ENCODE measurements around the gene RNF207. TPM values are rescaled to one million over a fixed set of nuclear protein-coding genes. Genes with fewer than 3 reads are reported as not detected.

RNF207 gene
- total and polyA plus RNA-seq, 2 of the 13 experiments (the other 11 are each of a cell fraction or from before 2014, with no cell fraction given) = 9.8 to 15.9 TPM

- H3K27me3 ChIP-seq (ENCODE audit: control insufficient read depth in 1 of 2, insufficient read depth in 2 of 2, low read length in 2 of 2) = no peaks in the 10 kb centered on the region
- H3K27ac ChIP-seq (ENCODE audit: extremely low read length, insufficient read depth, low read length) = no peak overlapping the region
- FAIRE-seq (no peak), ATAC-seq (no peak), DNase-seq (ENCODE audit: low spot score) (no peak)
- in situ Hi-C loops (cut with HindIII; ENCODE audit: extremely low pct_ligation_motif_present, low pct_unique_long_range_greater_than_20kb) (no loop called here), intact Hi-C loops (cut with micrococcal nuclease; ENCODE audit: unreplicated experiment) (no loop called here)
- no peak overlapping the region for H3K4me2 ChIP-seq (ENCODE audit: low read depth, low read length)
- no peak overlapping the region for H3K9ac ChIP-seq (ENCODE audit: insufficient read depth, low read depth, low read length)
- TF ChIP-seq NR2F6 (IDR thresholded peaks at IDR 0.05) = no peak
- no peak for TF ChIP-seq NR2F6 (CRISPR knock-in tag; IDR thresholded peaks at IDR 0.05)
- no peak for TF ChIP-seq ARID2 (CRISPR knock-in tag; IDR thresholded peaks at IDR 0.05; ENCODE audit: borderline replicate concordance)
- TF ChIP-seq IKZF1 (IDR thresholded peaks at IDR 0.05) = no peak
- TF ChIP-seq KAT2B (IDR thresholded peaks at IDR 0.05; ENCODE audit: borderline replicate concordance, low read depth, low read length) = no peak
- no peak for TF ChIP-seq EEA1 (CRISPR knock-in tag; IDR thresholded peaks at IDR 0.05; ENCODE audit: borderline replicate concordance)
- no peak for TF ChIP-seq ZSCAN25 (CRISPR knock-in tag; IDR thresholded peaks at IDR 0.05)
- no peak for TF ChIP-seq KDM5B (CRISPR knock-in tag; IDR thresholded peaks at IDR 0.05; ENCODE audit: borderline replicate concordance)
- TF ChIP-seq TFDP2 (CRISPR knock-in tag; IDR thresholded peaks at IDR 0.05) = no peak
- no peak for TF ChIP-seq ZNF713 (CRISPR knock-in tag; IDR thresholded peaks at IDR 0.05)
- TF ChIP-seq ZNF121 (CRISPR knock-in tag; IDR thresholded peaks at IDR 0.05) = no peak
- TF ChIP-seq ZNF264 (CRISPR knock-in tag; IDR thresholded peaks at IDR 0.05) = no peak
- no peak for TF ChIP-seq MYPOP (CRISPR knock-in tag; IDR thresholded peaks at IDR 0.05)
- TF ChIP-seq BATF2 (CRISPR knock-in tag; IDR thresholded peaks at IDR 0.05) = no peak
- no peak for TF ChIP-seq ZIK1 (CRISPR knock-in tag; IDR thresholded peaks at IDR 0.05; ENCODE audit: borderline replicate concordance, low read depth)
- TF ChIP-seq MIER2 (CRISPR knock-in tag; IDR thresholded peaks at IDR 0.05) = no peak
- TF ChIP-seq YEATS2 (CRISPR knock-in tag; IDR thresholded peaks at IDR 0.05; ENCODE audit: borderline replicate concordance) = no peak
- H2AFZ ChIP-seq (ENCODE audit: low read length) = no peak overlapping the region
- H3K9me3 ChIP-seq (ENCODE audit: low read length) = no peaks in the 10 kb centered on the region
- ChIA-PET CTCF (ENCODE audit: low intra/inter-chr PET ratio, low total read pairs) (no interaction called here), POLR2A (no interaction called here)
- WGBS (ENCODE audit: low lambda C conversion rate) = 93% methylated on average over 1 of the region's 1 CpG
- peaks cover 56% of the 10 kb centered on the region for H3K79me2 ChIP-seq (ENCODE audit: insufficient read depth, low read length)
- no TSS peak for BruUV-seq (replicated peaks)
- H3K36me3 ChIP-seq (replicated peaks in 1 of 2; ENCODE audit: control insufficient read depth in 1 of 2, insufficient read depth in 2 of 2, low read length in 2 of 2) = peaks cover 32 to 78% of the 10 kb centered on the region in 2 experiments
- no peak overlapping the region for H3K4me3 ChIP-seq (replicated peaks in 1 of 3; ENCODE audit: insufficient read depth in 1 of 3, low read depth in 2 of 3, low read length in 3 of 3)
- peaks cover 38% of the 10 kb centered on the region for H3K4me1 ChIP-seq (ENCODE audit: insufficient read depth, low read length)
- H4K20me1 ChIP-seq (ENCODE audit: insufficient read depth, low read length) = peaks cover 30% of the 10 kb centered on the region
These were observed 14.0 kb upstream of the RNF207 start for GRCh38 chr1:6191968-6192367.
